ENCODE measurements around the gene PIGL.
A peak's percentile ranks its signal among the peaks of the same experiment; 100 is the strongest.
"Not testable (repeated sequence)": the region's sequence is repeated elsewhere in the genome, so short reads cannot be mapped to it uniquely, and the experiment has no call there.

The PIGL gene

DNA sequence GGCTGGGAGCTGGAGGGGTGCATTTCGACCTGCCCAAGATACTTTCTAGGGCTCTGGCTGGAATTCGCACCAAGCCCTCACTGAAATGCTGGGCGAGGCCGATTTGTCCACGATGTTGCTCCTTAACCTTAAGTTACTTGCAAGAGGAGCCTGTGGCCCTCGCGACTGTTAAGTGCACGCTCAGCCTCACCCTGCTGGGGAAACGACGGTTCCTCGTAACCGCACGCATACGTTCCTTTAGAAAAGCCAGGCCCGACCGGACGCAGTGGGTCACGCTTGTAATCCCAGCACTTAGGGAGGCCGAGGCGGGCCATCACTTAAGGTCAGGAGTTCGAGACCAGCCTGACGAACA, 1.1 kb upstream of the PIGL start:
- FAIRE-seq = no peak
- TF ChIP-seq POLR2AphosphoS5 (IDR thresholded peaks at IDR 0.05; ENCODE audit: low read depth, low read length) (no peak), PAX5 (IDR thresholded peaks at IDR 0.05; ENCODE audit: insufficient read depth, low read length, severe bottlenecking) (no peak), SPI1 (IDR thresholded peaks at IDR 0.05; ENCODE audit: low read depth, low read length) (no peak), TAF1 (IDR thresholded peaks at IDR 0.05; ENCODE audit: low read depth, low read length) (no peak), POU2F2 (IDR thresholded peaks at IDR 0.05; ENCODE audit: low read depth, low read length) (no peak), POLR2A (IDR thresholded peaks at IDR 0.05; ENCODE audit: low read depth, low read length) (no peak)
- peak; percentile 23 for DNase-seq (ENCODE audit: insufficient read length, low spot score)

DNA sequence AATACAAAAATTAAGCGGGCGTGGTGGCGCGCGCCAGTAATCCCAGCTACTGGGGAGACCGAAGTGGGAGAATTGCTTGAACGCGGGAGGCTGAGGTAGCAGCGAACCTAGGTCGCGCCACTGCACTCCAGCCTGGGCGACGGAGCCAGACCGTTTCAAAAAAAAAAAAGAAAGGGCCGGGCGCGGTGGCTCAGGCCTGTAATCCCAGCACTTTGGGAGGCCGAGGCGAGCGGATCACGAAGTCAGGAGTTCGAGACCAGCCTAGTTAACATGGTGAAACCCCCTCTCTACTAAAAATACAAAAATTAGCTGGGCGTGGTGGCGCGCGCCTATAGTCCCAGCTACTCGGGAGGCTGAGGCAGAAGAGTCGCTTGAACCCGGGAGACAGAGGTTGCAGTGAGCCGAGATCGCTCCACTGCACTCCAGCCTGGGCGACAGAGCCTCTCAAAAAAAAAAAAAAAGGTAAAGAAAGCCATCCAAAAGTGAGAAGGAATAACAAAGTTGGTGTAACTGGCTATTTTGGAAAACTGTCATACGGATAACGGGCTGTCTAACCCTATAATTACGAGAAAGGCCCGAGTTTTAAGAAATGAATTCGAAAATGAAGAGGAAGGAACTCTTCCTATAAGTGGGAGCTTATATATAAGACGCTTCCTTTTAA, 539 bp upstream of the PIGL start:
- not testable (repeated sequence) for FAIRE-seq; DNase-seq (ENCODE audit: insufficient read length, low spot score)

DNA sequence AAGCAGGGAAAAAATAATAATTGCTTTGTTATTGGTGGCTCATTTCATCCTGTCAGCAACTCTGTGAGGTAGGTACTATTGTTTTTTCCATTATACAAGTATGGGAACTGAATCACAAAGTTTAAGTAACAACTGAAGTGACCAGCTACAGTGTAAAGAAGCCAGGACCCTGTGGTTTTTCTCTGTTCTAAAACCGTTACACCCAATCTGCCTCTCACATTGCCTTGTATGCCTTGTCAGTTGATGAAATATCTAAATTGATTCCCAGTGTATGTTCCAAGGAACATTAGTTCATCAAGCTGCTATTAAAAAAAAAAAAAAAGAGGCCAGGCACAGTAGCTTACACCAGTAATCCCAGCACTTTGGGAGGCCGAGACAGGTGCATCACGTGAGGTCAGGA, 5.4 kb downstream of the PIGL start:
- no peak for FAIRE-seq

DNA sequence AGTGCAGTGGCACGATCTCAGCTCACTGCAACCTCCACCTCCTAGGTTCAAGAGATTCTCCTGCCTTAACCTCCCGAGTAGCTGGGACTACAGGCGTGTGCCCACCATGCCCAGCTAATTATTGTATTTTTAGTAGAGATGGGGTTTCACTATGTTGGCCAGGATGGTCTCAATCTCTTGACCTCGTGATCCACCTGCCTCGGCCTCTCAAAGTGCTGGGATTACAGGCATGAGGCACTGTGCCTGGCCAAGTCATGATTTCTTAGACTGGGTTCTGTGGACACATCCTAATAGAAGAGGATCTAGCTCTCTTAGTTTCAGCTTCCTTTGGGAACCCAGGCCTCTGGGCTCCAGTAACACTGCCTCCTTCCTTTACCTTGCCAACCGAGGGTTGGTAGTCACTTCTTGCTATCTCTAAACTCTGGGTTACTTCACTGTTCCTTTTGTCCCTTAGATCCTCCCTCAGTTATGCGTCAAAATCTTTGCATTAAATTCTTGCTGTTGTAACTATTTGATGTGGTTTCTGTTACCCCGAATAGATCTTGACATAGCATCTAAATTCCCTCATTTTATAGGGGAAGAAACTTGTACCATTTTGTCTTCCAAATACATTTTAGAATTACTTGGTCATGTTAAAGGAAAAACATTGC, 13.0 kb downstream of the PIGL start:
- not testable (repeated sequence) for FAIRE-seq; DNase-seq (ENCODE audit: insufficient read length, low spot score)

More for the DNA sequence above, 5.4 kb downstream of the PIGL start:
- no peak for TF ChIP-seq SPI1 (IDR thresholded peaks at IDR 0.05; ENCODE audit: low read depth, low read length)
- no peak for TF ChIP-seq POLR2A (IDR thresholded peaks at IDR 0.05; ENCODE audit: low read depth, low read length)
- no peak for TF ChIP-seq TAF1 (IDR thresholded peaks at IDR 0.05; ENCODE audit: low read depth, low read length)
- TF ChIP-seq PAX5 (IDR thresholded peaks at IDR 0.05; ENCODE audit: insufficient read depth, low read length, severe bottlenecking) = no peak
- TF ChIP-seq POU2F2 (IDR thresholded peaks at IDR 0.05; ENCODE audit: low read depth, low read length) = no peak
- no peak for TF ChIP-seq POLR2AphosphoS5 (IDR thresholded peaks at IDR 0.05; ENCODE audit: low read depth, low read length)
- DNase-seq (ENCODE audit: insufficient read length, low spot score) = no peak

- TF ChIP-seq POLR2A (IDR thresholded peaks at IDR 0.05; ENCODE audit: low read depth, low read length) (no peak), PAX5 (IDR thresholded peaks at IDR 0.05; ENCODE audit: insufficient read depth, low read length, severe bottlenecking) (no peak), TAF1 (IDR thresholded peaks at IDR 0.05; ENCODE audit: low read depth, low read length) (no peak), SPI1 (IDR thresholded peaks at IDR 0.05; ENCODE audit: low read depth, low read length) (no peak), POU2F2 (IDR thresholded peaks at IDR 0.05; ENCODE audit: low read depth, low read length) (no peak), POLR2AphosphoS5 (IDR thresholded peaks at IDR 0.05; ENCODE audit: low read depth, low read length) (no peak)
- DNase-seq (ENCODE audit: insufficient read length, low spot score) (no peak), FAIRE-seq (no peak)
These were observed 15.4 kb downstream of the PIGL start for GRCh38 chr17:16232391-16232790.

GRCh38 chr17:16239931-16240330, 22.9 kb downstream of the PIGL start:
- FAIRE-seq = no peak
- TF ChIP-seq POLR2A (IDR thresholded peaks at IDR 0.05; ENCODE audit: low read depth, low read length) = no peak
- DNase-seq (ENCODE audit: insufficient read length, low spot score) = no peak

DNA sequence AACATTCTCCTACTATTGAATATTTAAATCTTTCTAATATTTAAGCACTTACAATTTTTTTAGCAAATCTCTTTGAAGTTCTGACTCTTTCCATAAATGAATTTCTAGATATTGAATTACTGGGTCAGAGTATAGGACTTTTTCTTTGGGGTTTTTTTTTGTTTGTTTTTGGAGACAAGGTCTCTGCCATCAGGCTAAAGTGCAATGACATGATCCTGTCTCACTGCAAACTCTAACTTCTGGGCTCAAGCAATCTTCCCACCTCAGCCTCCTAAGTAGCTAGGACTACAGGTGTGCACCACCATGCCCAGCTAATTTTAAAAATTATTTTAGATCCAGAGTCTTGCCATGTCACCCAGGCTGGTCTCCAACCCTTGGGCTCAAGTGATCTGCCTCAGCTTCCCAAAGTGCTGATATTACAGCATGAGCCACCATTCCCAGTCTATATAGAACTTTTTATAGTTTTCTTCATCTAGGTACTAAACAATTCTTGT, 24.9 kb downstream of the PIGL start:
- no peak for DNase-seq (ENCODE audit: insufficient read length, low spot score)
- TF ChIP-seq SPI1 (IDR thresholded peaks at IDR 0.05; ENCODE audit: low read depth, low read length) (no peak), POLR2AphosphoS5 (IDR thresholded peaks at IDR 0.05; ENCODE audit: low read depth, low read length) (no peak), PAX5 (IDR thresholded peaks at IDR 0.05; ENCODE audit: insufficient read depth, low read length, severe bottlenecking) (no peak), POU2F2 (IDR thresholded peaks at IDR 0.05; ENCODE audit: low read depth, low read length) (no peak)
- no peak for FAIRE-seq

DNA sequence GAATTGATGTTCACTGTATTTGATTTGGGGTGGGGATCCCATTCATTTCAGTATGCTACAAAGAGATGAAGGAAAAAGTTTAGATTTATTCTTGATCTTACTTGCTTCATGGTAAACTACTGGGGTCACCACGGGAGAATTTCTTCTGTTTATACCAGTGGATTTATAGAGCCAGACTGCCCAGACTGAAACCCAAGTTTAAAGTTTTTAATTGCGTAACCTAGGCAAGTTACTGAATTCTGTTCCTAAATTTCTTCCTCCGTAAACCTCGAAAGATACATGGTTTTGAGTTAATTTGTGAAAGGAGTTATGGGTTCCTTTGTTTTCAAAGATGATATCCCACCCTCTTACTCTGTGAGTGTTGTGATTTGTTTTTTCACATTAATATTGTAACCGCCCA, 26.4 kb downstream of the PIGL start:
- FAIRE-seq = no peak
- TF ChIP-seq POLR2A (IDR thresholded peaks at IDR 0.05; ENCODE audit: low read depth, low read length) (no peak), PAX5 (IDR thresholded peaks at IDR 0.05; ENCODE audit: insufficient read depth, low read length, severe bottlenecking) (no peak), POLR2AphosphoS5 (IDR thresholded peaks at IDR 0.05; ENCODE audit: low read depth, low read length) (no peak), SPI1 (IDR thresholded peaks at IDR 0.05; ENCODE audit: low read depth, low read length) (no peak), POU2F2 (IDR thresholded peaks at IDR 0.05; ENCODE audit: low read depth, low read length) (no peak), TAF1 (IDR thresholded peaks at IDR 0.05; ENCODE audit: low read depth, low read length) (no peak)
- DNase-seq (ENCODE audit: insufficient read length, low spot score) = no peak

DNA sequence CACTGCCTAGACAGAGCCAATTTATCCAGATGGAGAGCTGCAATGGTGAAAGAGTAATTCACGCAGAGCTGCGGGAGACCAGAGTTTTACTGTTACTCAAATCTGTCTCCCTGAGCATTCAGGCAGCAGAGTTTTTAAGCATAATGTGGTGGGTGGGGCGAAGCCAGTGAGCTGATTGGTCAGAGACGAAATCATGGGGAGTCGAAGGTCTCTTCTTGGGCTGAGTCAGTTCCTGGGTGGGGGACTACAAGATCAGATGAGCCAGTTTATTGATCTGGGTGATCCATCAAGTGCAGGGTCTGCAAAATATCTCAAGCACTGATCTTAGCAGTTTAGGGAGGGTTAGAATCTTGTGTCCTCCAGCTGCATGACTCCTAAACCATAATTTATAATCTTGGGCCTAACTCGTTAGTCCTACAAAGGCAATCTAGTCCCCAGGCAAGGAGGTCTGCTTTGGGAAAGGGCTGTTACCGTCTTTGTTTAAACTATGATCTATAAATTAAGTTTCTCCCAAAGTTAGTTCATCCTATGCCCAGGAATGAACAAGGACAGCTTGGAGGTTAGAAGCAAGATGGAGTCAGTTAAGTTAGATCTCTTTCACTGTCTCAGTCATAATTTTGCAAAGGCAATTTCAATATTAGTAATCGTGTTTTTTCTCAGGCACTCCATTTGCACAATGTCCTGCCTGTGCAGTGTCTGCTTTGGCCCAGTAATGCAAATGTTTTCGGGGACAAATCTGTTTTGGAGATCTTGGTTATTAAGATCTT, 27.0 kb downstream of the PIGL start:
- DNase-seq (ENCODE audit: insufficient read length, low spot score) (no peak), FAIRE-seq (no peak)
- TF ChIP-seq POLR2A (IDR thresholded peaks at IDR 0.05; ENCODE audit: low read depth, low read length) (no peak), PAX5 (IDR thresholded peaks at IDR 0.05; ENCODE audit: insufficient read depth, low read length, severe bottlenecking) (no peak), POLR2AphosphoS5 (IDR thresholded peaks at IDR 0.05; ENCODE audit: low read depth, low read length) (no peak), POU2F2 (IDR thresholded peaks at IDR 0.05; ENCODE audit: low read depth, low read length) (no peak), TAF1 (IDR thresholded peaks at IDR 0.05; ENCODE audit: low read depth, low read length) (no peak), SPI1 (IDR thresholded peaks at IDR 0.05; ENCODE audit: low read depth, low read length) (no peak)

- DNase-seq (ENCODE audit: insufficient read length, low spot score) (no peak), FAIRE-seq (no peak)
- TF ChIP-seq TAF1 (IDR thresholded peaks at IDR 0.05; ENCODE audit: low read depth, low read length) (no peak), POLR2AphosphoS5 (IDR thresholded peaks at IDR 0.05; ENCODE audit: low read depth, low read length) (no peak), PAX5 (IDR thresholded peaks at IDR 0.05; ENCODE audit: insufficient read depth, low read length, severe bottlenecking) (no peak), POU2F2 (IDR thresholded peaks at IDR 0.05; ENCODE audit: low read depth, low read length) (no peak), SPI1 (IDR thresholded peaks at IDR 0.05; ENCODE audit: low read depth, low read length) (no peak), POLR2A (IDR thresholded peaks at IDR 0.05; ENCODE audit: low read depth, low read length) (no peak)
These were observed 30.6 kb downstream of the PIGL start for GRCh38 chr17:16247586-16247984.

Measured in GM12891 (cell line).